NCI-H774 (cell line): Measurements from ENCODE around the gene PTPRO.
A peak's percentile ranks its signal among the peaks of the same experiment; 100 is the strongest.

Experiments
- DNase-seq: peaks from one replicate; lab custom pipeline; 2025; lab: John Stamatoyannopoulos, UW

The PTPRO gene

DNA sequence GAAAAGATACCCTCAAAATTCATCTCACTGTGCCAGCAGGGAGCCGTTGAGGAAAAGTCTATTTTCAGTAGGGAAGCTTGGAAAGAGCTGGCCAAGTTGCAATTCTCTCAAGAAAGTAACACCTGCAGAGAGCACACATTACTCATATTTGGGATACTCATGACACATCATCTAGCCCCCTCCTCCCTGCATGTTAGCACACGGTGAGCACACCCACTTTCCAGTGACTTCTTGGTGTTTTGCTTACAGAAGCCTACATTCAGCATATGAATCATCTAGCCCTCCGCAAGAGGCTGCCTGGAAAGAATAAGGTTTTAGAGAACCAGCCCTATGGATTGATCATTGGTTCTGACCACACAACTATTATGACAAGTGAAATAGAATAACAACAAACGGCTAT is 124.5 kb downstream of the PTPRO start:
- DNase-seq = no peak

DNA sequence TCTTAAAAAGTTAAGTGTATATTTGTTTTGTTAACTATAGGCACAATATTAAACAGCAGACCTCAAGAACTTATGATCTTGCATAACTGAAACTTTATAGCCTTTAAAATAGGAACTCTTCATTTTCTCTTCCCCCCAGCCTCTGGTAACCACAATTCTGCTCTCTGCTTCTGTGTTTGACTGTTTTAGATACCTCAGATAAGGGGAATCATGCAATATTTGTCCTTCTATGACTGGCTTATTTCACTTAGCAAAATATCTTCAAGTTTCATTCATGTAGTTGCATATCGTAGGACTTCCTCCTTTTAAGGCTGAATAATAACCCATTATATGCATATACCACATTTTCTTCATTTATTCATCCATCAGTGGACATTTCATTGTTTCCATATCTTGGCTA is 131.3 kb downstream of the PTPRO start:
- DNase-seq = no peak

DNA sequence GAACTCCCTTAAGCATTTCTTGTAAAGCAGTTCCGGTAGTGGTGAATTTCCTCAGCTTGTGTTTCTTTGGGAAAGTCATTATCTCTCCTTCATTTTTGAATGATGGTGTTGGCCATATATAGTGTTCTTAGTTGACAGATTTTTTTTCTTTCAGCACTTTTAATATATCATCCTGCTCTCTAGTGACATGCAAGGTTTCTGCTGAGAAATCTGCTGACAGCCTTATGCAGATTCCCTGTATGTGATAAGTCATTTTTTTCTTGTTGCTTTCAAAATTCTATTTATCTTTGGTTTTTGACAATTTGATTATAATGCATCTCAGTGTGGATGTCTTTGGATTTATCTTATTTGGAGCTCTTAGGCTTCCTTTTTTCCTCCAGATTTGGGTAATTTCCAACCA is 135.7 kb downstream of the PTPRO start:
- DNase-seq = no peak

DNA sequence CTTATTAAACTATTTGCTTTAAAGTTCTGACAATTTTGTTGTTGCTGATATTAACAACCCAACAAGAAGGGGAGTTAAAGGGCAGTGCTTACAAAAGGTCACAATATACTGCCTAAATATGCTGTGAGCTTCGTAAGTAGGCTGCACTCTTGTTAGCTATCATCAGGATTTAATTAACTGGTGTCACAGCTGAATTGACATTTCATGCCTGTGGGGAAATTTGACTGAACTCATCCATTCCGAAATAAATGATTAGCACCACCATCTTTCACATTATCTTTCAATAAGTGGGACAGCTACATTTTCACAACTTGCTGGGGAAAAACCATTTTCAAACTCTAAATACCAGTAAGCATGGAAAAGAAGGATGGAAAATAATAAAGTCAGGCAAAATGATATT is 146.6 kb downstream of the PTPRO start:
- no peak for DNase-seq

DNA sequence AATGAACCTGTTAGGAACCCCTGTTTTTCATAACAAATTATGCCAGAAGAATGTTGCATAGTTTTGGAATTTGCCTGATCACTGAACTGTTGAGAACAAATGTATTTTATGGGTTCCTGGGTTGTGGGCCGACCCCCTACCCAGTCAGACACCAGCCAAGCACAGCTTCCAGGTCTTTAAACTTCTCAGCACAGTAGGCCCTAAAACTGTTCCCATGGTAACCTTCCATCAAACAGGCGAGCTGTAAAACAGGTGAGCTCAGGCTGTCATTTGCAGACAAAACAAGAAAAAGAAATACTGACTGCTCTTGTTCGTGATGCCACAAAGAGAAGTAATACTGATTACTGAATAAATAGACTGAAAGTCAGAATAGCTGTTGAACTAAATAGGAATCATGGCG is 147.0 kb downstream of the PTPRO start:
- DNase-seq = peak; percentile 41

DNA sequence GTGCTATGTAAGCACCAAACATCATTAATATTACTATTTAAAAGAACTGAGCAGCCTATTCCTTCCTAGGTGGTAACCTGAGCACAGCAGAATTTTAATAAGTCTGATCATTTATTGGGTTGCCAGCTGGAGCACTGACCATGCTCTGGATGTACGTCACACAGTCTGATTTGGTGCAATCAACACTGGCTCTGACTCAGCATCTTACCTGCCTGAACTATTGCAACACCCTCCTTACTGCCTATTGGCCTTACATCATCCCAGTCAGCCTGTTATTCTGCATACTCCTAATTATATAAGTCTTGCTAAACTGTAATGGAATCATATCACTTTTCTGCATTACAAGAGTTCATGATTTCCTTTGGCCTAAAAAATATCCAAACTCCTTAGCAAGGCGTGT is 149.7 kb downstream of the PTPRO start:
- no peak for DNase-seq

DNA sequence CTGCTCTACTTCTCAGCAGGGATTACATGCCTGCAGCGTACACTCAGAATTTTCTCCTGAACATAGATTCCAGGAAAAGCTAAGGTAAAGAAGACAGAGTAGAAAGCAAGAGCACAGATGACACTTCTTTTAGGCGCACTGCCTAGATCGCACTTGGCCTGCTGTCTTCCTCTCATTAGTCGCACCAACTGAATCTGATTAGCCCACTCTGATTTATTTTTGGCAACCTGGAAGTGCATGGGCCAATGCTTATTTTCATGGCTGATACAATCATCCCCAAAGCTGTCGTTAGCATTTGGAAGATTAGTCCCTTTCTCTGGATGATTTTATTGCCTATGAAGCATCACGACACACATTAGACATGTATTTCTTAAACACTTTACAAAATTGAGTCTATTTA is 152.5 kb downstream of the PTPRO start:
- DNase-seq = no peak

DNA sequence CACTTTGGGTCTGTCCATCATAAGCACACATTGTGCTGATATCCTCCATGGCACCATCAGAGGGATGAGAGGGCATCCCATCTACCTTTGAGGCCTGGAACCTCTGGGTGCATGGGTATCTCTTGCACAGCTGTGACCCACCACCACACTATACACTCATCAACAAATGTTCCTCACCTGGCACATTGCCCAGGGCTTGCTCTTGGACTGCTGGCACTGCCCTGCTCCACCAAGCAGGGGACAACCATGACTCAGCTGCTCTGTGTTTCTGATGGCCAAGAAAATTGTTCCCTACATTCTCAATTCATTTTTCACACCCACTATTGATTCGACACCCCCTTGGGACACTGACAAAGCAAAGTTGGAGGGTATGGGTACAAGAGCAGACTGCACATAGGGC is 155.5 kb downstream of the PTPRO start:
- no peak for DNase-seq

DNA sequence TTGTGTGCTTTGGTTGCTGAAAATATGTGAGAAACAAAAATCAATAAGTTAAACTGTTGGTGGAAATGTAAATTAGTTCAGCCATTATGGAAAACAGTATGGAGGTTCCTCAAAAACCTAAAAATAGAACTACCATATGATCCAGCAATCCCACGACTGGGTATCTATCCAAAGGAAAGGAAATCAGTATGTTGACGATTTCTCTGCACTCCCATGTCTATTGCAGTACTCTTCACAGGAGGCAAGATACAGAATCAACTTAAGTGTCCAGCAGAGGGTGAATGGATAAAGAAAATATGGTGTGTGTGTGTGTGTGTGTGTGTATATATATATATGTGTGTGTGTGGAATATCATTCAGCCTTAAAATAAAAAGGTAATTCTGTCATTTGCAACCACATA is 159.5 kb downstream of the PTPRO start:
- no peak for DNase-seq

DNA sequence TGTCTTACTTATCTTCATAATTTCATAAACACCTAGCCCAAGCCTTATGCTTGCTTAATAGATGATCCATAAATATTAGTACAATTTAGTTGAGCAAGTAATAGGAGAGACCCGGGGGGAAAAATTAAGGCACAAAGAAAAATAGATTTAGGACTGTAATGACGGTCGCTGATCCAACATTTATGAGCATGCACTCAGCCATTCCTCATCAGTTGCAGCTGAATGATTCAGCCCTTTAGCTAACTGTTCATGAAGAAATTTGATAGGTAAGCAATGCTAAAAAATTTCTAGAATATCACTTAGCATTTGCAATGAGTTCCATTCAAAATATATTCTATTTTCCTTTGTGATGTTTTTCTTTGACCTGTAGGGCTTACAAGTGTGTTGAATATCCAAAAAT is 163.2 kb downstream of the PTPRO start:
- DNase-seq = no peak

DNA sequence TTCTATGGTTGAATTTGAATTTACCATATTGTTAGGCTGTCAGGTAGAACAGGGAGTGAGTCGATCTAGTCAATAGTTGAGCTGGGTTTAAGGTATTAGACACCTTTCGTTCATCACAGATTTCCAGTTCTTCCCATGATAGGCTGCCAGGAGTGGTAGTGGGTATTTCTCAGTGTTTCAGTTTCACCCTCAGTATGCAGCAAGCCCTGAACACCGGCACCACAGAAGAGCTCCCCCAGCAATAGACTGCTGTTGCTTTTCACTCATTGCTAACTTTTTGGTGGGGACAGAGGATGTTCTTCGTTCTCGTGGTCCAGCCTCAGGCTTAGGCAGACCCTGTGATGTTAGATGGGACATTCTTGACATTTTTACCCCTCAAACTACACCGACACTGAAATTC is 164.6 kb downstream of the PTPRO start:
- no peak for DNase-seq

DNA sequence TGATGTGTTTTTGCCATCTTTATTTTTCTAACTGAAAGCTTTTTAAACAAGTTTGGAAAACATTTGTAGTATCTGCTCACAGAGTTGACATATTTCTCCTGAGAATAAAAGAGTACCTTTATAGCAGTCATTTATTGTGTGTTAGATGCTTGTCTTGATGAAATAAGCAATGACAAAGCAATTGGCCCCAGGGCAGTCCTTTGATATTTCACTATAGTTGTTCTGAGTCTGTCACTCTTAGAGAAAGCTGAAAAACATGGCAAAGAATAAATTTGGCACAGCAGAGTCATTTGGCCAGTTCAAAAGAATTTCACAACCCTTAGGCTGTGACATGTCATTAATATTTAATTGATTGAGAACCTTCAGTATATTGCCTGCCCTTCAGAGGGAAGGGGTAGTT is 166.2 kb downstream of the PTPRO start:
- DNase-seq = no peak

DNA sequence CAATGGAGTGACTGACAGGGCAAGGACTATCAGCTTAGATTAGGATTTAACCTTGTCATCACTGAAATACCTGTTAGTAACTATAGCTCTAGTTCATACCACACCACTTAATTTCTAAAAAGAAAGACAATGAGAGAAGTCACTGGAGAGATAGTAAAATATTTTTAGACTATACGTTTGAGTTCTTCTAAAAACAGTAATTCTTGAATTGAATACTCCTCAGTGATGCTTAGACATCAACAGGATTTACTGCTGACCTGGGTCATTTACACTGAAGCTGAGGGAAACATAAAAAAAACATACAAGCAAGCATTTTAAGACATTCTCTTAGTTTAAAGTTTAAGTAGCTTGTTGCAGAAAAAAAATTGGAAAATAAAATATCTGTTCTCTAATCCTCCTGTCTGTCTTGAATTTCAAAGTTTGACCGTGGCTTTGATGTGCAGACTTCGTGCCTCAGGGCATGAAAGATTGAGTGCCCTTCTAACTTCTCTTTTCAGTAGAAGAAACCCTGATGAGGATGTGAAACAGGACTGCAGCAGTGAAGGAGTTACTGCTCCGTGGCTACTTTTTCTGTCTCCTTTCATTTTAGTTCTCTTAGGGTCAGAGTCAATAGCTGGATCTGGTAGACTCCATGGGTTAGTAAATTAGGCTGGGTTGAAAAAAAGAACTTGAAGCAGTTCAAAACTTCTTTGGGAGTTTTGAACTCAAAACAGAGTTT is 172.2 kb downstream of the PTPRO start:
- no peak for DNase-seq

DNA sequence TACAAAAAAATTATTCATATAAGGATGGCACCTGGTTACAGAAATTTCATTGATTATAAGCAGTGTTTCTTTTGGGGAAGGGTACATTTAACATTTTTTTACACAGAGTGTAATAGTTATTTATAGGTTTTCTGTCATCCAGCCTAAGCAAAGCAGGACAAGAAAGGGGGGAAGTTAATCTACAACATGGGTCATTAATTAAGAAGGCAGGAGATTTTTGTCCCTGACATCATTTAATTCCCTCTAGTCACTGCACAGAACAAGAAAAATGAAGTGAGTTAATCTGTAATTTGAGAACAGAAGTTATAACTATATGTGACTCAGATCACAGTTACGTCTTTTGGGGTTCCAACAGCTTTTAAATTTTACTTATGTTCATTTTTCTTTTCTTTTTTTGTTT is 173.4 kb downstream of the PTPRO start:
- no peak for DNase-seq

DNA sequence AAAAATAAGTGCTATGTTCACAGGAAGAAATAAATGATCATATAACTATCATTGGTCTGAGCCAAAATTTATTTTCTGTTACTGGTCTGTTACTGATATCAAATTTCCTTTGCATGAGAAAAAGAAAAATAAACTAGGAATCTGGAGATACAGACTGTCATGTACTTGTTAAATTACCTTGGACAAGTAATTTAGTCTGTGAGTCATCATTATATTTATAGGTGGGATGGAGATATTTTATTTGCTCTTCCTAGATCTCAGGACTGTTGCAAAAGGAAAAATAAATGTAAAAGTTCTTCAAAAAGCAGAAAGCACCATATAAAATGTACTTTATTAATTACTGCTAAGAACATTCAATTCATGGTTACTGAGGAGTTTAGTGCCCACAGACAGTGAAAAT is 174.4 kb downstream of the PTPRO start:
- no peak for DNase-seq

DNA sequence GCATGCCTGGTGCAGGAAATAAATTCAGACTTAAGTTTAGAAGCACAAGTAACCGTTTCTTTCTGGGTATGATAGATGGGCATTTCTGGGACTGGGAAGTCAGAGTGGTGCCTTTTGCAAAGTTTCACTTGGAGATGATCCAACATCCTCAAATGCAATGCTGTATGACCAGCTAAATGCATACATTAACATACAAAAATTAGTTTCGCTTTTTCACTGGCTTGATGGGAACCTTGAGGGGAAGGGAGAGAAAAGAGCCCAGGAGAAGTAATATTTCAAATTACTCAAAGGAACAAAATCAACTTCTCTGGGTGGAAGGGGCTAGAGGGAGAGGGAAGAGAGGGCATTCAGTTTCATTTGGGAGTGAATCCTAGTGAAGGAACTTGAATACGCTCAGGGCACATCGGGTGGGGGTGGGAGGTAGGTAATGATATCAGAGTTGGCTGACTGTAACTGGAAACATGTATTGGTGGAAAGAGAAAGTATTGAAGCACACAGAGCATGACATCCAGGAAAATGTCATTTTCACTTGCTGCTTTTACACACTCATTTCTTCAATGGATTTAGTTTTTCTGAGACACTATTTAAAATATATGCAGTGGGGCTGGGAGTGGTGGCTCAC is 175.5 kb downstream of the PTPRO start:
- DNase-seq = no peak

DNA sequence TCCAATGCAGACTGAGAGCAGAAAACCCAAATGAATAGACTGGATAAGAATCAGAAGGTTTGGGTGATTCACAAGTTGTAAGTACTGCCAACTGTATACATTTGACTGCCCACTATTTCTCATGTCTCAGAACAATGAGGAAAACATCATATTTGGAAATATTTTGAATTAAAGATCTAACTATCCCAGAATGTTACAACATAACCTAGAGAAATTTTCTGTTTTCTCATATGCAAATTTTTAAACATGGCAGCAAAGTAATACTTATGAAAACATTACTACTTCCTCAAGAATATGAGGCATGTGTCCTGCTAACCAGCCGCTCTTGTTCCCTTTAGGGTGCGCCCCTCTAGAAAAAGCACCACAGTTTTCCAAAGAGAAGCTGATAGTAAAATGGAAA is 179.9 kb downstream of the PTPRO start:
- no peak for DNase-seq

DNA sequence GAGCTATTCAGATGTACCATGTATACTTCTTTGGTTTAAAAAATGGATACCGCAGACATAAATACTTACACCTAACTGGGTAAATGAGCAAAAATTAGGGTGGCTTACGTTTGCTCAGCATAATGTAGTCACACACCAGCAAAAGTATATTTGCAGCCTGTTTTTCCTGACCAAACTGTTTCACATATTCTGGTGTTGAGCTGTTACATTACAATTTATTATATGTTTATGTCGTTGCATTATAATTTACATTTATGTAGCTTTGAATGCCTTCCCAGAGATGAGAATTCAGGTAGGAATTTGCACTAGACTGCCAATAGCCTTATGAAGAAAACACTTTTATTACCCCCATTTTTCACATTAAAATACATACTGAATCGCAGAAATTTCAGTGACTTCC is 183.3 kb downstream of the PTPRO start:
- no peak for DNase-seq

DNA sequence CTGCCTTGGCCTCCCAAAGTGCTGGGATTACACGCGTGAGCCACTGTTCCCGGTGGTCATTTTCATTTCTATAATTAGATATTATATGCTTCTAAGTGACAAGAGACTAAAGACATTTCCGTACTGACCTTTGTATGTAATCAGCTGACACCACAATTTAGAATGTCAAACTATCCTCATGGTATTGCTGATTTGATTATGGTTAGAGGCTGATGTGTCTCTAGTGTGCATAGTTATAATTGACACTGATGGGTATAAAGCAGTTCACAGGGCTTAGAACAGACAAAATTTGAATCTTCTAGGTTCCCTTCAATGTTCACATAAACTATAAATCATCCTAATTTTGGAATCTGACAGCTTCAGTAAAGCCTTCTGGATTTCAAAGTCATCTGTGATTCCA is 192.7 kb downstream of the PTPRO start:
- no peak for DNase-seq

DNA sequence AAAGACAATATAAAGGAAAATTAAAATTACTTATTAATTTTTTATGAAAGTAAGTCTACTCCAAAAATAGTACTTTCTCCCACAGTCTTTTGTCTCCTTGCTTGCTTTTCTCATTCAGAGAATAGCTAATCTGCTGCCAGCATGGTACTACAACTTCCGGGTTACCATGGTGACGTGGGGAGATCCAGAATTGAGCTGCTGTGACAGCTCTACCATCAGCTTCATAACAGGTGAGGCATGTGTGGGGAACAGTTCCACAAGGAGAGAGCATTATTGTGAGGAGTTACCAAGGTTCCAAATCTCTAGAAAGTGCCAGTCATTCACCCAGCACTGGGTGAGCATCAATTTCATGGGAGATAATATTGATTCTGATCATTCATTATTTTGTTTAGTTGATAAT is 197.8 kb downstream of the PTPRO start:
- peak; percentile 77 for DNase-seq

DNA sequence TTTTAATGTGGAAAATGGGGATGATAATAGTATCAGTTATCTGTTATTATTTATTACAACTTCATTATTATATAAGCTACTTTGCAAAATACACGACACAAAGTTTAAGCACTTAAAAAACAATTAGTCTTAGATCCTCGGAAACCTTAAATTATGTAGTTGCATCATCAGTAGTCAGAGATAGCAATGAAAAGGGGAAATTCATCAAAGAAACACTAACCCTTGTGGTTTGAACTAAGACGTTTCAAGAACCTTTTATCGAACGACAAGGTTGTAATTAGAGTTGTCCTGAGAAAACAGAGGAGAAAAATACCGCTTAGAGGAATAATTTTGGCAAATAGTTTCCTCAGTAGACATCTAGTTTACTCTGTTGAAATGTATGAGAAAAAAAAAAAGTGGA is 198.5 kb downstream of the PTPRO start:
- DNase-seq = no peak

DNA sequence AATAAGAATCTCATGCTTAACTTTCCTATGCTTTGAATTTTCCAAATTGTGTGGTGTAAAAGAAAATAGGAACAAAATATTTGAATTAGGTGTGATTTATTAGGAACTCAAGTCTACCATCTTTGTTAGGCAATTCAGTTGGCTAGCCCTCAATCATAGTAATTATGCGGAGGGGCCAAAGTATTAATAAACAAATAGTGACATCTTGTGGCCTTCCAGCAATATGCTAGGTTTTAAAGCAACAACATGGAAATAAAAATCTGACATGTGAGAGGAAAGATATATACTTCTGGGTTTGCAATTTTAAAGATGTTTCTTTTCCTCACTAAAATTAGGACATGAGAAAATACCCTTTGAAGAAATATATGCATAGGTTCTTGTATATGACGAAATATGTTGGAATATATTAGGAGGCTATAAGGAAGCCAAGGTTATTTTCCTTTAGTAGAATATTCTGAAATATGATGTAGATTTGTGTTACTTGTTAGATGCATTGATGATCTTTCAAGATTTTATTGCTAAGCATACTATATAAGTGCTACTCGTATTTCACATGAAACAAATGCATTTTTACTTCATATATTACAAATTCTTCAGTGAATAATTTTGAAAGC is 200.4 kb downstream of the PTPRO start:
- DNase-seq = peak; percentile 57

DNA sequence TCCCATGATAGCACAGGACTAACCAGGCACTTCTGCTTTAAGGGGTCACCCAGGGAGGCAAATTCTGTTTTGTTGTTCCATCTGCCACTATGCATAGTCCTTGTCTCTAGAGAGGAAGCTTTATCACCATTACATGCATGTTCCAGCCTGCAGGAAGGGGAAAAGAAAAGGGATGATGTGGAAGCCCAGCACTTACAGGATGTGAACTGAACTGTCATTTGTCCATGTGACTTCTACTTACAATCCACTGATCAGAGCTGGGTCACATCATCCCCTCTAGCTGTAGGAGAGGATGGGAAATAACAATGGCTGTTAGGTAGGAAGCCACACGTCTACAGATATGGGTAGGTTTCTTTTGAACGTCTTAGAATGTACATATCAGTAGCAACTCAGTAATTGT is 203.1 kb downstream of the PTPRO start:
- DNase-seq = no peak

DNA sequence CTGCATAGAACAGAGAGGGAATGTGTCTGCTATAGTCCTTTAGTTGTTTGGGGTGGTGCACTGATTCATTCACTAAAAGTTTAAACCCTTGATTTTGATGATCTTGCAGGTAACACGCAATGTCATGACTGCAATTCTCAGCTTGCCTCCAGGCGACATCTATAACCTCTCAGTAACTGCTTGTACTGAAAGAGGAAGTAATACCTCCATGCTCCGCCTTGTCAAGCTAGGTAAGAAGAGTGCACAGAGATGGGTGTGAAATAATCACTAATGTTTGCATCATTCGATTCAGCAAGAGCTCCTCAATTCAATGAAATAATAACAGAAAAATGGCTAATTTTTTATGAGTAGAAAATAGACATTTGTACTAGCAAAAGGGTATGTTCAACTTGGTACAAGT is 203.7 kb downstream of the PTPRO start:
- DNase-seq = no peak
